Gastroesophageal sphincter (tissue), 3 donors: ENCODE measurements around the gene MAP6.

ENCODE experiments used
- POLR2A ChIP-seq, 2 donors: fragments of 450-650 bp; IDR thresholded peaks; one replicate each; pipeline ENCODE4 v1.6.1; 2017; ENCODE audit warnings: antibody characterized with exemption in 2 of 2, mild to moderate bottlenecking in 2 of 2, moderate library complexity in 1 of 2
- POLR2AphosphoS5 ChIP-seq: sonication (generic); formaldehyde crosslinking; IDR thresholded peaks from one replicate; pipeline ENCODE4 v1.6.1; 2017; ENCODE audit warnings: antibody characterized with exemption
- TF ChIP-seq, protein P1 (sequence below), 4 experiments: fragments of 200-600 bp in 2 of 4; fragments of 450-650 bp in 2 of 4; sonication (generic) in 1 of 4; IDR thresholded peaks; one replicate each; pipeline ENCODE4 v1.5.1; 2017 to 2019; ENCODE audit warnings: antibody characterized with exemption in 4 of 4, mild to moderate bottlenecking in 2 of 4, moderate library complexity in 2 of 4

DNA sequence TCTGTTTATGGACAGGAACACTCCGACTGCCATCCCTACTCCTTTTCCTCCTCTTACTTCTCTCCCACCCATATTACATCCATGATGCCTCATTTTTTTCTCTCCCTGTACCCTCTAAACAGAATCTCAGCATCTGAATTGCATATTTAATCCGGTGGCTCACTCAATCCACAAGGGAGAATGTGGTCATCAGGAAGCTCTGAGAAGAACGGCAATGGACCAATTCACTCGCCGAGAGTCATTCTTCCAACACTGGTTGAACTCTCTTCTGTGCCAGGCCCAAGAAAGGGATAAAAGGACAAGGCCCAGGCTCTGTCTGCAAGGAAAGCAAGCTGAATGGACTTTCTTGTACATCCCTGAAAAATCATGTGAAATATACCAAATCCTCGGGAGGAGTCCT, 15.9 kb downstream of the MAP6 start:
- no peak for TF ChIP-seq POLR2AphosphoS5
- no peak for TF ChIP-seq POLR2A (IDR thresholded peaks at IDR 0.05)
- TF ChIP-seq, protein P1, sequence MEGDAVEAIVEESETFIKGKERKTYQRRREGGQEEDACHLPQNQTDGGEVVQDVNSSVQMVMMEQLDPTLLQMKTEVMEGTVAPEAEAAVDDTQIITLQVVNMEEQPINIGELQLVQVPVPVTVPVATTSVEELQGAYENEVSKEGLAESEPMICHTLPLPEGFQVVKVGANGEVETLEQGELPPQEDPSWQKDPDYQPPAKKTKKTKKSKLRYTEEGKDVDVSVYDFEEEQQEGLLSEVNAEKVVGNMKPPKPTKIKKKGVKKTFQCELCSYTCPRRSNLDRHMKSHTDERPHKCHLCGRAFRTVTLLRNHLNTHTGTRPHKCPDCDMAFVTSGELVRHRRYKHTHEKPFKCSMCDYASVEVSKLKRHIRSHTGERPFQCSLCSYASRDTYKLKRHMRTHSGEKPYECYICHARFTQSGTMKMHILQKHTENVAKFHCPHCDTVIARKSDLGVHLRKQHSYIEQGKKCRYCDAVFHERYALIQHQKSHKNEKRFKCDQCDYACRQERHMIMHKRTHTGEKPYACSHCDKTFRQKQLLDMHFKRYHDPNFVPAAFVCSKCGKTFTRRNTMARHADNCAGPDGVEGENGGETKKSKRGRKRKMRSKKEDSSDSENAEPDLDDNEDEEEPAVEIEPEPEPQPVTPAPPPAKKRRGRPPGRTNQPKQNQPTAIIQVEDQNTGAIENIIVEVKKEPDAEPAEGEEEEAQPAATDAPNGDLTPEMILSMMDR (IDR thresholded peaks at IDR 0.05) = no peak
